SK-N-MC (cell line): ENCODE results near the gene PTGDS.

ENCODE experiments used
- DNase-seq: peaks from one replicate; pipeline ENCODE4 v3.0.0-alpha.2; 2011; ENCODE audit warnings: low read depth, low spot score
- H3K27ac ChIP-seq: fragments of 200-600 bp; sonication (generic); 2 replicates; pipeline ENCODE4 v1.5.1; 2016; ENCODE audit warnings: mixed run types
- H3K36me3 ChIP-seq: fragments of 200-600 bp; sonication (generic); 2 replicates; pipeline ENCODE4 v1.6.1; 2017; ENCODE audit warnings: antibody characterized with exemption, low read length, mixed read lengths; ENCODE audit not compliant: insufficient read depth
- H3K4me3 ChIP-seq: fragments of 200-600 bp; sonication (generic); 2 replicates; pipeline ENCODE4 v1.5.1; 2016
- H3K9ac ChIP-seq: fragments of 200-600 bp; sonication (generic); 2 replicates; pipeline ENCODE4 v1.8.0; 2017; ENCODE audit warnings: mixed run types, mixed read lengths; ENCODE audit not compliant: insufficient read length
- H3K9me3 ChIP-seq: fragments of 200-600 bp; sonication (generic); 2 replicates; pipeline ENCODE4 v1.6.1; 2017; ENCODE audit warnings: low read depth, mild to moderate bottlenecking, antibody characterized with exemption, low read length, moderate library complexity, mixed read lengths
- EZH2 ChIP-seq: fragments of 200-600 bp; sonication (generic); IDR thresholded peaks from one replicate; pipeline ENCODE4 v1.6.1; 2017; ENCODE audit warnings: antibody characterized with exemption
- FOXP2 ChIP-seq: optimal IDR thresholded peaks from 2 replicates; pipeline ENCODE3; 2011; ENCODE audit warnings: mild to moderate bottlenecking, moderate library complexity; ENCODE audit not compliant: insufficient read depth; ENCODE audit errors: extremely low read length, control extremely low read depth
- POLR2AphosphoS5 ChIP-seq: IDR thresholded peaks from 2 replicates; pipeline ENCODE4 v1.6.1; 2012; ENCODE audit warnings: mild to moderate bottlenecking, low read depth, low read length, borderline replicate concordance

Gene PTGDS

DNA sequence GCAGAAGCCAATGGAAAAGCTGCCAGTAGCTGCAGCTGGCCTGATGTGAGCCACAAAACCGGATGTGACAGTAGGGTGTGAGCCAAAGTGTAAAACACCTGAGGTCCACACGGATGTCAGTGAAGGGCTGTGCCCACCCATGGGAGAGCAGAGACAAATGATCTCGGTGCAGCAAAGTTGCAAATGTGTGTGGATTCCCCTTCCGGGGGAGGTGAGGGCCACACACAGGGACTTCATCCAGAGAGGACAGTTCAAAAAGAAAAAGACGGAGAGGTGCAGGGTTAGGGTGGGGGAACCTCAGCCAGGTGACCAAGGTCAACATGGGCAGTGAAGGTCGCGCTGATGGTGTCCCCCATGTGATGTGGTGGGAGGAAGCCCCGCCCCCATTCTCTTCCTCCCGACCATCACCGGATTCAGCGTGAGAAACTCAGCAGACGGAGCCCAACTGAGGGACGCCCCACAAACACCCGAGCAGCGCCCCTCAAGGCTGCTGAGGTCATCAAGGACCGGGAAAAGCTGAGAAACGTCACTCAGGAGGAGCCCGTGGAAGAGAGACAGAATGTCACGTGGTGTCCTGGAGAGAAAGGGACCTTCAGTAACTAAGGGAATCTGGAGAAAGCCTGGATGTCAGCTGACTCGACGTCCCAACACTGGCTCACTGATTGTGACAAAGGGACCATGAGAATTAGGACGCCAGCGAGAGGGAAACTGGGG, 11.4 kb upstream of the PTGDS start:
- Histone ChIP-seq H3K27ac (no peak overlapping the region), H3K9me3 (no peaks in the 10 kb centered on the region), H3K9ac (no peak overlapping the region), H3K36me3 (no peaks in the 10 kb centered on the region), H3K4me3 (no peak overlapping the region)
- no peak for DNase-seq
- TF ChIP-seq EZH2: no peak
- no peak for TF ChIP-seq POLR2AphosphoS5
- no peak for TF ChIP-seq FOXP2

DNA sequence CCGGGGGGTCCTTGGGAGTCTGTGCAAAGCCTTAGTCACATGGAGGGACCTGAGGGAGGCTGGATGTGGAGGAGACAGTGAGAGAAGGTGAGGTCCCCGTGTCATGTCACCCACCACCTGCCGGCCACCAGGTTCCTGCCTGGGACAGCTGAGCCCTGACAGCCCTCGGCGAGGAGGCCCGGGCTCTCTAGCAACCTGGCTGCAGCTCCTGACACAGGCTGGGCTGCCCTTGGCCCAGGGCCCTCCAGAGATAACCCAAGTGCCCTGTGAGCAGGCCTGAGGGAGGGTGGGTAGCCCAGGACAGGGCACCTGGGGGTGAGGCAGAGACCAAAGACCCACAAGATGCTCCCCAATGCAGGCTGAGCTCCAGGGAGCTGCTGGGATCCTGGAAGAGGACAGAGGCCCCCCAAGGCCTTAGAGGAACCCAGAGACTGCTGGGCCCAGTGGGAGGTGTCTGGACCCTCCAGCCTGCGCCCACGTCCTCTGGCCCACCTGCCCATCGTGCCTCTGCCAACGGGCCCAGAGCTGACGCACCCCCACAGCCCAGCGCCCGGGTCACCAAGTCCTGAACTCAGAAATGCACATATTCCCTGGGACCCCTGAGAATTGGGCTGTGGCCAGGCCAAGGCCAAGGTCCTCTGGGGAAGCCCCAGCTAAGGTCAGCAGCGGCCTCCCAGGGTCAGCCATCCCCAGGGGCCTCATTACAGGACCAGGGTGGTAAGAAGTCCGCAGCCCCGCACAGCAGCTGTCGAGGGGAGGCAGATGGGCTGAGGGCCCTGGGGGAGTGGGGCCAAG, 8.8 kb upstream of the PTGDS start:
- no peak overlapping the region for H3K4me3 ChIP-seq
- no peak overlapping the region for H3K27ac ChIP-seq
- no peaks in the 10 kb centered on the region for H3K9me3 ChIP-seq
- no peak overlapping the region for H3K9ac ChIP-seq
- DNase-seq: no peak
- no peaks in the 10 kb centered on the region for H3K36me3 ChIP-seq
- TF ChIP-seq FOXP2 (no peak), POLR2AphosphoS5 (no peak), EZH2 (no peak)

DNA sequence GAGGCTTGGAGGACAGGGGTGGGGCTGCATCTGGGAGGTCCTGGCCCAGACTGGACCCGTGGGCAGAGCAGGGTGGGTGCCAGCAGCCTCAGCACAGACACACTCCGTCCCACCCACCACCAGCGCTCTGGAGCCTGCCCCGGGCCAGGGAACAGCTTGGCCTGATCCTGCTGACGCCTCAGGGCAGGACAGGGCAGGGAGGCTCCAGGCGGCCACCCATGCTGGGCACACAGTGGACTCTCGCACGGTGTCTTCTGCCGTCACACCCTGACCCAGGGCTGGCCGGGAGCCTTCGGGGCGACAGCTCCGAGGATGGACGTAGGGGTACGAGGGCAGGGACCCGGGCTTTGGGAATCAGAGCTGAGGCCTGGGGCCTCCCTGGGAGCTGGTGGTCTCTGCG, 8.2 kb upstream of the PTGDS start:
- TF ChIP-seq FOXP2 (no peak), EZH2 (no peak), POLR2AphosphoS5 (no peak)
- no peak for DNase-seq
- H3K9ac ChIP-seq: no peak overlapping the region
- H3K4me3 ChIP-seq: no peak overlapping the region
- H3K36me3 ChIP-seq: no peaks in the 10 kb centered on the region
- H3K27ac ChIP-seq: no peak overlapping the region
- H3K9me3 ChIP-seq: no peaks in the 10 kb centered on the region

DNA sequence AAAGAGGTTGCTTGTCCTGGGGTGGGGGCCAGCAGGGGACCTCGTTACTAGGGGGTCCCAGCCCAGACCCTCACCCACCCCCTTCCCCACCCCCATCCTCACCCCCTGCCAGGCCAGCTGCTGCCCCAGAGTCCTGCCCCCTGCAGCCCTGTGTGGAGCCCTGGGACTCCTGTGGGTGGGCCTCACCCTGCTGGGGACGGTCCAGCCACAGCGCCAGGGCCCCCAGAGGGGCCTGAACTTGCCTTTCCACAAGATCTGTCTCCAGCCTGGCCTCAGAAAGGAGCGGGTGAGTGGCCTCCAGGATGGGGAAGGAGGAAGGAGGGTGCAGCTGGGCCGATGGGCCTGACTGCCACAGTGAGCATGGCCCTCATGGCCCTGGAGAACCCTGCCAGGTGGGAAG, 7.5 kb upstream of the PTGDS start:
- Histone ChIP-seq H3K9ac (no peak overlapping the region), H3K27ac (no peak overlapping the region), H3K36me3 (no peaks in the 10 kb centered on the region), H3K4me3 (no peak overlapping the region), H3K9me3 (no peaks in the 10 kb centered on the region)
- no peak for DNase-seq
- TF ChIP-seq FOXP2 (no peak), EZH2 (no peak), POLR2AphosphoS5 (no peak)

GRCh38 chr9:136970361-136970760, 6.9 kb upstream of the PTGDS start:
- Histone ChIP-seq H3K36me3 (no peaks in the 10 kb centered on the region), H3K4me3 (no peak overlapping the region), H3K9ac (no peak overlapping the region), H3K9me3 (no peaks in the 10 kb centered on the region), H3K27ac (no peak overlapping the region)
- TF ChIP-seq POLR2AphosphoS5: no peak
- TF ChIP-seq EZH2: no peak
- TF ChIP-seq FOXP2: no peak
- DNase-seq: no peak

DNA sequence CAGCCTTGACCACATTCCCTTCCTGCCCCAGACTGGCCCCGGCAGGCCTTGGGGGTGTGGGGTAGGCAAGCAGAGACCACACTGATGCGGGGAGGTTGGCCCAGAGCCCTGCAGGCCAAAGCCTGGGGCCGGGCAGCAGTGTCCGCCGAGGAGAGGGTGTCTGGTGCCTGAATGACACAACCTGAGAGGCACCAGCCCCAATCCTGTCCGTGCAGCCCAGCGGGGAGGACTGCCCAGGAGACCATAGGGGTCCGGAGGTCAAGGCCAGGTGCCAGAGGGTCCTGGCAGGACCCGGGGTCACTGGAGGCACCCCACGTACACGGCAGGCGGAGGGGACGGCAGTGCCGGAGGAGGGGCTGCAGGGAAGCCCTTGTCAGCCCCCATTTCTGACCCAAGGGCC, 5.6 kb upstream of the PTGDS start:
- Histone ChIP-seq H3K27ac (no peak overlapping the region), H3K36me3 (no peaks in the 10 kb centered on the region), H3K9me3 (no peaks in the 10 kb centered on the region), H3K4me3 (no peak overlapping the region), H3K9ac (no peak overlapping the region)
- DNase-seq: no peak
- TF ChIP-seq EZH2: no peak
- TF ChIP-seq POLR2AphosphoS5: no peak
- no peak for TF ChIP-seq FOXP2

- no peak overlapping the region for H3K9ac ChIP-seq
- no peak for DNase-seq
- H3K4me3 ChIP-seq: no peak overlapping the region
- no peak for TF ChIP-seq EZH2
- H3K9me3 ChIP-seq: no peaks in the 10 kb centered on the region
- no peak overlapping the region for H3K27ac ChIP-seq
- no peaks in the 10 kb centered on the region for H3K36me3 ChIP-seq
These were observed 5.0 kb upstream of the PTGDS start for GRCh38 chr9:136972335-136972734.

DNA sequence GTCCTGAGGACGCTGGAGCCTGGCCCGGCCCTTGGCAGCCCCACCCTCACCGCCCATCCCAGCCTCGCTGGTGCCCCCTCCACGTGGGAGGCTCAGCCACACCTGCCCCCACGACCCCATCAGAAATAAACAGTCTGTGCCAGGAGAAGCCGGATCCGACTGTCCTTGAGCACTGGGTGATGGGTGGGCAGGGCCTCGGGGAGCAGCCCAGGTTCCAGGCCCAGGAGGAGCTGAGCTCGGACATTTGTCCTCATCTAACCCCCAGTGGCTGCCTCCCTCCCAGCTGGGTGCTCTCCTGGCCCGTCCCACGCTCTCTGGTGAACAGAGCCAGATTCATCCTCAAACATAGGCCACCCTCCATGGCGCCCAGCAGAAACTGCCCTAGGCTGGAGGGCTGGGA, 4.6 kb upstream of the PTGDS start:
- DNase-seq: no peak
- Histone ChIP-seq H3K9me3 (no peaks in the 10 kb centered on the region), H3K9ac (no peak overlapping the region), H3K27ac (no peak overlapping the region), H3K36me3 (no peaks in the 10 kb centered on the region), H3K4me3 (no peak overlapping the region)
- no peak for TF ChIP-seq POLR2AphosphoS5
- TF ChIP-seq FOXP2: no peak
- no peak for TF ChIP-seq EZH2
